HCT116 (cell line): ENCODE data around the gene KDM1B. TPM values are rescaled to one million over a fixed set of nuclear protein-coding genes. Genes with fewer than 3 reads are reported as not detected.
"Not testable (repeated sequence)": the region's sequence is repeated elsewhere in the genome, so short reads cannot be mapped to it uniquely, and the experiment has no call there.

Experiments used
- ATAC-seq: fragments of 200-7000 bp; cut with Tn5 transposase; 2 replicates; pipeline ENCODE4 v1.9.1; 2020; ENCODE audit warnings: mild to moderate bottlenecking, moderate library complexity
- BruUV-seq: library from RNA; stranded (reverse); fragments of 400-500 nt; replicated peaks from 2 replicates; lab custom pipeline; 2021; lab: Mats Ljungman, UMichigan
- CTCF ChIA-PET: fragments of 300-600 bp; sonication (Branson Sonifier 250); formaldehyde crosslinking; loops from one replicate; lab custom pipeline; 2021; ENCODE audit warnings: antibody characterized with exemption; lab: Charles Lee
- POLR2A ChIA-PET: fragments of 300-600, 350-600 bp; sonication (Branson Sonifier 250); formaldehyde crosslinking; loops from one replicate; lab custom pipeline; 2021; ENCODE audit warnings: antibody characterized with exemption; lab: Charles Lee
- RAD21 ChIA-PET, 2 experiments: fragments of 300-600 bp; sonication (Branson Sonifier 250); formaldehyde crosslinking; loops; one replicate each; lab custom pipeline; 2023; ENCODE audit warnings: low total read pairs in 2 of 2; ENCODE audit not compliant: uncharacterized antibody in 2 of 2, unreplicated experiment in 2 of 2, low non-redundant PET in 1 of 2; lab: Charles Lee
- DNase-seq: peaks from one replicate; pipeline ENCODE4 v3.0.0-alpha.2; 2010; ENCODE audit warnings: low read depth, low spot score
- H2AFZ ChIP-seq: fragments of 200-600 bp; shearing (Covaris generic), sonication (generic); 2 replicates; pipeline ENCODE4 v1.6.1; 2017; ENCODE audit warnings: low read depth, mixed run types, mixed read lengths, antibody characterized with exemption, low read length; ENCODE audit not compliant: poor library complexity, severe bottlenecking
- H3K27ac ChIP-seq: 2 replicates; pipeline ENCODE4 v1.5.1; 2012; ENCODE audit warnings: low read depth, low read length
- H3K27me3 ChIP-seq: fragments of 200-600 bp; sonication (generic); 2 replicates; pipeline ENCODE4 v1.6.1; 2016; ENCODE audit warnings: mixed run types, low read length, mixed read lengths; ENCODE audit not compliant: insufficient read depth
- H3K36me3 ChIP-seq, 2 experiments: fragments of 200-500 bp in 1 of 2; fragments of 200-600 bp in 1 of 2; sonication (Bioruptor generic) in 1 of 2; sonication (generic) in 1 of 2; 2 replicates each; pipeline versions ENCODE4 v1.5.1 to v1.6.1; 2014 to 2016; ENCODE audit warnings: low read length in 2 of 2, inconsistent platforms in 1 of 2, mixed read lengths in 1 of 2, mixed run types in 1 of 2; ENCODE audit not compliant: insufficient read depth in 2 of 2, control insufficient read depth in 1 of 2
- H3K4me1 ChIP-seq, 2 experiments: fragments of 200-600 bp in 1 of 2; sonication (generic) in 1 of 2; 2 replicates each; pipeline versions ENCODE4 v1.5.1 to v1.6.1; 2012 to 2017; ENCODE audit warnings: low read length in 2 of 2, inconsistent platforms in 1 of 2, mild to moderate bottlenecking in 1 of 2, mixed read lengths in 1 of 2, mixed run types in 1 of 2, moderate library complexity in 1 of 2; ENCODE audit not compliant: insufficient read depth in 2 of 2, control insufficient read depth in 1 of 2
- H3K4me2 ChIP-seq: fragments of 200-600 bp; sonication (generic); 2 replicates; pipeline ENCODE4 v1.6.1; 2017; ENCODE audit warnings: mixed run types, low read length, mixed read lengths
- H3K4me3 ChIP-seq, 2 experiments: fragments of 200-600 bp in 1 of 2; sonication (generic) in 1 of 2; replicated peaks in 1 of 2; 2 replicates each; pipeline ENCODE4 v1.5.1; 2011 to 2016; ENCODE audit warnings: low read length in 2 of 2, control low read depth in 1 of 2, low read depth in 1 of 2, mild to moderate bottlenecking in 1 of 2, mixed read lengths in 1 of 2, mixed run types in 1 of 2
- H3K79me2 ChIP-seq: fragments of 200-600 bp; sonication (generic); 2 replicates; pipeline ENCODE4 v1.6.1; 2017; ENCODE audit warnings: mild to moderate bottlenecking, mixed run types, low read length, moderate library complexity, mixed read lengths; ENCODE audit not compliant: insufficient read depth
- H3K9ac ChIP-seq: fragments of 200-600 bp; sonication (generic); 2 replicates; pipeline ENCODE4 v1.6.1; 2016; ENCODE audit warnings: low read length, mixed read lengths
- H3K9me2 ChIP-seq: fragments of 200-600 bp; sonication (generic), shearing (Covaris generic); 2 replicates; pipeline ENCODE4 v1.6.1; 2017; ENCODE audit warnings: mixed run types, mild to moderate bottlenecking, moderate library complexity; ENCODE audit not compliant: insufficient read depth
- H3K9me3 ChIP-seq, 2 experiments: fragments of 200-500 bp in 1 of 2; fragments of 200-600 bp in 1 of 2; sonication (Bioruptor generic) in 1 of 2; sonication (generic) in 1 of 2; 2 replicates each; pipeline ENCODE4 v1.6.1; 2014 to 2017; ENCODE audit warnings: low read length in 2 of 2, mixed read lengths in 2 of 2, inconsistent platforms in 1 of 2, low read depth in 1 of 2, mild to moderate bottlenecking in 1 of 2, mixed run types in 1 of 2, moderate library complexity in 1 of 2; ENCODE audit not compliant: control insufficient read depth in 1 of 2, insufficient read depth in 1 of 2
- H4K20me1 ChIP-seq: fragments of 200-600 bp; sonication (generic), shearing (Covaris generic); 2 replicates; pipeline ENCODE4 v1.6.1; 2017; ENCODE audit warnings: mixed run types, mild to moderate bottlenecking, moderate library complexity; ENCODE audit not compliant: insufficient read depth
- intact Hi-C: fragments of 100-400 bp; cut with micrococcal nuclease; formaldehyde crosslinking; loops from 2 replicates; pipeline ENCODE4 v1.10.0; 2022
- total RNA-seq: library from RNA; stranded (reverse); gene quantifications from one replicate; pipeline ENCODE4 v1.2.1, GENCODE V29; 2021; ENCODE audit not compliant: unreplicated experiment

KDM1B gene
- total RNA-seq, 1 experiment from 2014 or later = 24.5 TPM

- intact Hi-C loops, H2AFZ ChIP-seq, H3K9me2 ChIP-seq, ATAC-seq, CTCF ChIA-PET, H3K4me3 ChIP-seq, H3K27ac ChIP-seq, H3K9ac ChIP-seq, RAD21 ChIA-PET, DNase-seq, H3K27me3 ChIP-seq, BruUV-seq, H3K4me1 ChIP-seq, H3K4me2 ChIP-seq, H3K9me3 ChIP-seq, H4K20me1 ChIP-seq, POLR2A ChIA-PET: not testable (repeated sequence)
- Histone ChIP-seq H3K36me3 (peaks cover 24 to 39% of the 10 kb centered on the region in 2 experiments), H3K79me2 (peaks cover 65% of the 10 kb centered on the region)
These were observed 73.4 kb downstream of the KDM1B start for GRCh38 chr6:18228590-18228989.

GRCh38 chr6:18231856-18232255, 76.6 kb downstream of the KDM1B start:
- peaks cover 25 to 41% of the 10 kb centered on the region in 2 experiments for H3K36me3 ChIP-seq
- intact Hi-C loops, H2AFZ ChIP-seq, BruUV-seq, POLR2A ChIA-PET, RAD21 ChIA-PET, H3K9me2 ChIP-seq, H3K27ac ChIP-seq, H3K9ac ChIP-seq, H3K27me3 ChIP-seq, H4K20me1 ChIP-seq, CTCF ChIA-PET, ATAC-seq, H3K4me3 ChIP-seq, H3K4me1 ChIP-seq, H3K4me2 ChIP-seq, DNase-seq, H3K9me3 ChIP-seq: not testable (repeated sequence)
- peaks cover 71% of the 10 kb centered on the region for H3K79me2 ChIP-seq

- RAD21 ChIA-PET, ATAC-seq, H3K27me3 ChIP-seq, H3K4me2 ChIP-seq, DNase-seq, H3K9me2 ChIP-seq, H4K20me1 ChIP-seq, H2AFZ ChIP-seq, intact Hi-C loops, H3K4me1 ChIP-seq, H3K27ac ChIP-seq, POLR2A ChIA-PET, H3K4me3 ChIP-seq, BruUV-seq, H3K9me3 ChIP-seq, CTCF ChIA-PET, H3K9ac ChIP-seq: not testable (repeated sequence)
- Histone ChIP-seq H3K79me2 (peaks cover 78% of the 10 kb centered on the region), H3K36me3 (peaks cover 32 to 44% of the 10 kb centered on the region in 2 experiments)
These were observed 78.5 kb downstream of the KDM1B start for GRCh38 chr6:18233770-18234169.
